GM23338 (cell line): ENCODE results near the gene TXNRD1.

ENCODE experiments used
- CREB1 ChIP-seq: fragments of 250-450 bp; sonication (Bioruptor Pico); IDR thresholded peaks from 2 replicates; pipeline ENCODE4 v1.5.0; 2020; ENCODE audit warnings: low read depth, mild to moderate bottlenecking, moderate library complexity
- CTCF ChIP-seq, 2 experiments: fragments of 200-600 bp in 1 of 2; sonication (generic) in 1 of 2; conservative IDR thresholded peaks; 2 replicates each; pipeline versions ENCODE4 v1.5.1 to v1.6.1; 2016 to 2017; ENCODE audit warnings: antibody characterized with exemption in 2 of 2, low read depth in 2 of 2, mild to moderate bottlenecking in 2 of 2, moderate library complexity in 1 of 2
- EZH2 ChIP-seq: fragments of 200-600 bp; sonication (generic); IDR thresholded peaks from one replicate; pipeline ENCODE4 v1.8.0; 2017; ENCODE audit warnings: antibody characterized with exemption, mild to moderate bottlenecking, low read depth; ENCODE audit not compliant: unreplicated experiment
- EZH2phosphoT487 ChIP-seq: fragments of 200-600 bp; sonication (generic); IDR thresholded peaks from one replicate; pipeline ENCODE4 v1.8.1; 2018; ENCODE audit warnings: antibody characterized with exemption; ENCODE audit not compliant: unreplicated experiment
- JUNB ChIP-seq: IDR thresholded peaks from one replicate; pipeline ENCODE4 v1.6.1; 2016; ENCODE audit warnings: antibody characterized with exemption; ENCODE audit not compliant: unreplicated experiment
- POLR2AphosphoS5 ChIP-seq: IDR thresholded peaks from 2 replicates; pipeline ENCODE4 v1.6.1; 2016; ENCODE audit warnings: antibody characterized with exemption, low read depth
- STAT1 ChIP-seq: IDR thresholded peaks from one replicate; pipeline ENCODE4 v1.6.1; 2016; ENCODE audit warnings: antibody characterized with exemption; ENCODE audit not compliant: unreplicated experiment
- ZNF331 ChIP-seq: fragments of 250-450 bp; sonication (Bioruptor Pico); IDR thresholded peaks from 2 replicates; pipeline ENCODE4 v1.5.0; 2020; ENCODE audit warnings: low read depth, mild to moderate bottlenecking, moderate library complexity
- TF ChIP-seq, protein P1 (sequence below): IDR thresholded peaks from one replicate; pipeline ENCODE4 v1.6.1; 2018; ENCODE audit warnings: antibody characterized with exemption; ENCODE audit not compliant: unreplicated experiment
- TF ChIP-seq, protein P2 (sequence below): IDR thresholded peaks from 2 replicates; pipeline ENCODE4 v1.6.1; 2016; ENCODE audit warnings: antibody characterized with exemption

GRCh38 chr12:104306376-104306775 is 90.8 kb downstream of the TXNRD1 start:
- TF ChIP-seq POLR2AphosphoS5 (no peak), EZH2phosphoT487 (no peak), CTCF (conservative IDR thresholded peaks at IDR 0.05; ENCODE audit: low read depth in 2 of 2) (no peak), CREB1 (no peak), JUNB (no peak), EZH2 (no peak), STAT1 (no peak), ZNF331 (CRISPR knock-in tag) (no peak)
- TF ChIP-seq, protein P1, sequence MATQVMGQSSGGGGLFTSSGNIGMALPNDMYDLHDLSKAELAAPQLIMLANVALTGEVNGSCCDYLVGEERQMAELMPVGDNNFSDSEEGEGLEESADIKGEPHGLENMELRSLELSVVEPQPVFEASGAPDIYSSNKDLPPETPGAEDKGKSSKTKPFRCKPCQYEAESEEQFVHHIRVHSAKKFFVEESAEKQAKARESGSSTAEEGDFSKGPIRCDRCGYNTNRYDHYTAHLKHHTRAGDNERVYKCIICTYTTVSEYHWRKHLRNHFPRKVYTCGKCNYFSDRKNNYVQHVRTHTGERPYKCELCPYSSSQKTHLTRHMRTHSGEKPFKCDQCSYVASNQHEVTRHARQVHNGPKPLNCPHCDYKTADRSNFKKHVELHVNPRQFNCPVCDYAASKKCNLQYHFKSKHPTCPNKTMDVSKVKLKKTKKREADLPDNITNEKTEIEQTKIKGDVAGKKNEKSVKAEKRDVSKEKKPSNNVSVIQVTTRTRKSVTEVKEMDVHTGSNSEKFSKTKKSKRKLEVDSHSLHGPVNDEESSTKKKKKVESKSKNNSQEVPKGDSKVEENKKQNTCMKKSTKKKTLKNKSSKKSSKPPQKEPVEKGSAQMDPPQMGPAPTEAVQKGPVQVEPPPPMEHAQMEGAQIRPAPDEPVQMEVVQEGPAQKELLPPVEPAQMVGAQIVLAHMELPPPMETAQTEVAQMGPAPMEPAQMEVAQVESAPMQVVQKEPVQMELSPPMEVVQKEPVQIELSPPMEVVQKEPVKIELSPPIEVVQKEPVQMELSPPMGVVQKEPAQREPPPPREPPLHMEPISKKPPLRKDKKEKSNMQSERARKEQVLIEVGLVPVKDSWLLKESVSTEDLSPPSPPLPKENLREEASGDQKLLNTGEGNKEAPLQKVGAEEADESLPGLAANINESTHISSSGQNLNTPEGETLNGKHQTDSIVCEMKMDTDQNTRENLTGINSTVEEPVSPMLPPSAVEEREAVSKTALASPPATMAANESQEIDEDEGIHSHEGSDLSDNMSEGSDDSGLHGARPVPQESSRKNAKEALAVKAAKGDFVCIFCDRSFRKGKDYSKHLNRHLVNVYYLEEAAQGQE, result no peak
- TF ChIP-seq, protein P2, sequence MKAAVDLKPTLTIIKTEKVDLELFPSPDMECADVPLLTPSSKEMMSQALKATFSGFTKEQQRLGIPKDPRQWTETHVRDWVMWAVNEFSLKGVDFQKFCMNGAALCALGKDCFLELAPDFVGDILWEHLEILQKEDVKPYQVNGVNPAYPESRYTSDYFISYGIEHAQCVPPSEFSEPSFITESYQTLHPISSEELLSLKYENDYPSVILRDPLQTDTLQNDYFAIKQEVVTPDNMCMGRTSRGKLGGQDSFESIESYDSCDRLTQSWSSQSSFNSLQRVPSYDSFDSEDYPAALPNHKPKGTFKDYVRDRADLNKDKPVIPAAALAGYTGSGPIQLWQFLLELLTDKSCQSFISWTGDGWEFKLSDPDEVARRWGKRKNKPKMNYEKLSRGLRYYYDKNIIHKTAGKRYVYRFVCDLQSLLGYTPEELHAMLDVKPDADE, result no peak
